NB4 (cell line): ENCODE measurements around the gene SOX6.

Experiments used
- CTCF ChIP-seq: IDR thresholded peaks from one replicate; pipeline ENCODE4 v1.5.1; 2012; ENCODE audit warnings: low read depth, low read length
- MAX ChIP-seq: IDR thresholded peaks from 2 replicates; pipeline ENCODE4 v1.6.1; 2011; ENCODE audit warnings: low read depth, low read length
- MYC ChIP-seq: IDR thresholded peaks from 2 replicates; pipeline ENCODE4 v1.6.1; 2011; ENCODE audit warnings: low read depth, low read length
- POLR2A ChIP-seq: IDR thresholded peaks from 2 replicates; pipeline ENCODE4 v1.6.1; 2011; ENCODE audit warnings: mild to moderate bottlenecking; ENCODE audit not compliant: insufficient read length; ENCODE audit errors: extremely low read depth

- TF ChIP-seq MAX (no peak), POLR2A (no peak), CTCF (no peak), MYC (no peak)
Observed at GRCh38 chr11:16403448-16403803, 47.1 kb upstream of the SOX6 start.
